Esophagus muscularis mucosa (tissue), 4 donors: ENCODE results near the gene LACTBL1. TPM values are rescaled to one million over a fixed set of nuclear protein-coding genes. Genes with fewer than 3 reads are reported as not detected.

Experiments used
- DNase-seq: peaks from one replicate; pipeline ENCODE4 v3.0.0-alpha.2; 2017; ENCODE audit errors: extremely low spot score
- H3K27ac ChIP-seq, 4 donors: fragments of 200-600 bp; sonication (generic); replicated peaks in 1 of 4; 1 replicate in 3 of 4; 2 replicates in 1 of 4; pipeline ENCODE4 v1.5.1; 2016 to 2019; ENCODE audit warnings: mild to moderate bottlenecking in 1 of 4
- H3K27me3 ChIP-seq, 4 donors: fragments of 200-600 bp; sonication (generic); one replicate each; pipeline versions ENCODE4 v1.5.1 to v1.6.0; 2016 to 2019
- H3K36me3 ChIP-seq, 4 donors: fragments of 200-600 bp; sonication (generic); one replicate each; pipeline ENCODE4 v1.5.1; 2016 to 2019
- H3K4me1 ChIP-seq, 4 donors: fragments of 200-600 bp; sonication (generic); one replicate each; pipeline ENCODE4 v1.5.1; 2016 to 2019
- H3K4me3 ChIP-seq, 4 donors: fragments of 200-600 bp; sonication (generic); 1 replicate in 2 of 4; 2 replicates in 2 of 4; pipeline ENCODE4 v1.5.1; 2016 to 2019; ENCODE audit warnings: mild to moderate bottlenecking in 4 of 4, moderate library complexity in 1 of 4
- H3K9me3 ChIP-seq, 4 donors: fragments of 200-600 bp; sonication (generic); 1 replicate in 3 of 4; 2 replicates in 1 of 4; pipeline ENCODE4 v1.5.1; 2016 to 2019
- EP300 ChIP-seq: sonication (generic); formaldehyde crosslinking; IDR thresholded peaks from one replicate; pipeline ENCODE4 v1.6.1; 2017; ENCODE audit warnings: antibody characterized with exemption
- POLR2A ChIP-seq: fragments of 450-650 bp; IDR thresholded peaks from one replicate; pipeline ENCODE4 v1.6.1; 2017; ENCODE audit warnings: antibody characterized with exemption, moderate library complexity, mild to moderate bottlenecking, low read depth
- POLR2AphosphoS5 ChIP-seq, 2 donors: sonication (generic); formaldehyde crosslinking; IDR thresholded peaks; one replicate each; pipeline ENCODE4 v1.6.1; 2017; ENCODE audit warnings: antibody characterized with exemption in 2 of 2
- WGBS: methylation state at CpG from one replicate; pipeline ENCODE4 v1.1.5; 2018; 5-methylcytosine and 5-hydroxymethylcytosine counted together
- intact Hi-C: fragments of 100-400 bp; cut with DNase I; formaldehyde crosslinking; loops from one replicate; pipeline ENCODE4 v1.15.1; 2023
- total RNA-seq, 4 donors: library from RNA; depleted of rRNA; stranded (reverse); fragments of >200 nt; gene quantifications; one replicate each; pipeline versions ENCODE4 v1.1.0 to v1.2.1, GENCODE V29; 2016
- TF ChIP-seq, protein P1 (sequence below), 3 experiments: fragments of 200-600 bp in 2 of 3; fragments of 450-650 bp in 1 of 3; sonication (generic) in 2 of 3; IDR thresholded peaks; one replicate each; pipeline ENCODE4 v1.5.1; 2017 to 2019; ENCODE audit warnings: antibody characterized with exemption in 3 of 3, mild to moderate bottlenecking in 2 of 3, moderate library complexity in 1 of 3

The LACTBL1 gene
- total RNA-seq, 4 donors from 2014 or later, result not detected

DNA sequence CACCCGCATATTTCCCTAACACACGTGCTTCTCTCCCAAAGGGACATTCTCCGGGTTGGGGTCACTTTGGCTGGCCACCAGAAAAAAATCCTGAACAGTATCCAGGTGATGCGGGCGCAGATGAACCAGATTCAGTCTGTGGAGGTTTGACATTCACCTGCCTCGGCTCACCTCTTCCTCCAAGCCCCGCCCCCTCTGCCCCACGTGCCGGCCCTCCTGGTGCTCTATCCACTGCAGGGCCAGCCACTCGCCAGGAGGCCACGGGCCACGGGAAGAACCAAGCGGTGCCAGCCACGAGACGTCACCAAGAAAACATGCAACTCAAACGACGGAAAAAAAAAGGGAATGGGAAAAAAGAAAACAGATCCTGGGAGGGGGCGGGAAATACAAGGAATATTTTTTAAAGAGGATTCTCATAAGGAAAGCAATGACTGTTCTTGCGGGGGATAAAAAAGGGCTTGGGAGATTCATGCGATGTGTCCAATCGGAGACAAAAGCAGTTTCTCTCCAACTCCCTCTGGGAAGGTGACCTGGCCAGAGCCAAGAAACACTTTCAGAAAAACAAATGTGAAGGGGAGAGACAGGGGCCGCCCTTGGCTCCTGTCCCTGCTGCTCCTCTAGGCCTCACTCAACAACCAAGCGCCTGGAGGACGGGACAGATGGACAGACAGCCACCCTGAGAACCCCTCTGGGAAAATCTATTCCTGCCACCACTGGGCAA is 59.1 kb downstream of the LACTBL1 start:
- no peak overlapping the region for H3K27ac ChIP-seq
- no peak overlapping the region for H3K4me3 ChIP-seq
- H3K4me1 ChIP-seq, result peaks cover 0 to 9% (median 0%) of the 10 kb centered on the region in 4 donors
- intact Hi-C loops, result no loop called here
- DNase-seq, result no peak
- TF ChIP-seq, protein P1, sequence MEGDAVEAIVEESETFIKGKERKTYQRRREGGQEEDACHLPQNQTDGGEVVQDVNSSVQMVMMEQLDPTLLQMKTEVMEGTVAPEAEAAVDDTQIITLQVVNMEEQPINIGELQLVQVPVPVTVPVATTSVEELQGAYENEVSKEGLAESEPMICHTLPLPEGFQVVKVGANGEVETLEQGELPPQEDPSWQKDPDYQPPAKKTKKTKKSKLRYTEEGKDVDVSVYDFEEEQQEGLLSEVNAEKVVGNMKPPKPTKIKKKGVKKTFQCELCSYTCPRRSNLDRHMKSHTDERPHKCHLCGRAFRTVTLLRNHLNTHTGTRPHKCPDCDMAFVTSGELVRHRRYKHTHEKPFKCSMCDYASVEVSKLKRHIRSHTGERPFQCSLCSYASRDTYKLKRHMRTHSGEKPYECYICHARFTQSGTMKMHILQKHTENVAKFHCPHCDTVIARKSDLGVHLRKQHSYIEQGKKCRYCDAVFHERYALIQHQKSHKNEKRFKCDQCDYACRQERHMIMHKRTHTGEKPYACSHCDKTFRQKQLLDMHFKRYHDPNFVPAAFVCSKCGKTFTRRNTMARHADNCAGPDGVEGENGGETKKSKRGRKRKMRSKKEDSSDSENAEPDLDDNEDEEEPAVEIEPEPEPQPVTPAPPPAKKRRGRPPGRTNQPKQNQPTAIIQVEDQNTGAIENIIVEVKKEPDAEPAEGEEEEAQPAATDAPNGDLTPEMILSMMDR (IDR thresholded peaks at IDR 0.05), result no peak
- no peak for TF ChIP-seq POLR2A
- H3K9me3 ChIP-seq, result no peaks in the 10 kb centered on the region
- peaks cover 0 to 43% (median 0%) of the 10 kb centered on the region in 4 donors for H3K27me3 ChIP-seq
- no peaks in the 10 kb centered on the region for H3K36me3 ChIP-seq
- WGBS, result 83% methylated on average over 24 of the region's 24 CpGs

DNA sequence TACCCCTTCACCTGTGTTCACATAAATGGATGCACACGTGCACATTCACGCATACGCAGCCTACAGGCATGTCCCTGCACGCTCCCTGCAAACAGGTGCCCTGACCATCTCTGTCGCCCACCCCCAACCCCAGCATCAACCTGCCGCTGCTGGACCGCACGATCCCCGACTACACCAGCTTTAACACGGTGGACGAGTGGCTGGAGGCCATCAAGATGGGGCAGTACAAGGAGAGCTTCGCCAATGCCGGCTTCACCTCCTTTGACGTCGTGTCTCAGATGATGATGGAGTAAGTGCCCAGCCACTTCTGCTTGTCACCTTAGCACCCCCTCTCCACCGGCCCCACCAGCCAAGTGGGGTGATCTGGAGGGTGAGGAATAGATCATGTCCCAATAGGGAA is 60.4 kb downstream of the LACTBL1 start:
- WGBS, result 91% methylated on average over 16 of the region's 16 CpGs
- TF ChIP-seq, protein P1 (IDR thresholded peaks at IDR 0.05), result no peak
- no peak for TF ChIP-seq POLR2A
- TF ChIP-seq POLR2AphosphoS5 (IDR thresholded peaks at IDR 0.05), result no peak
- no peak for TF ChIP-seq EP300

DNA sequence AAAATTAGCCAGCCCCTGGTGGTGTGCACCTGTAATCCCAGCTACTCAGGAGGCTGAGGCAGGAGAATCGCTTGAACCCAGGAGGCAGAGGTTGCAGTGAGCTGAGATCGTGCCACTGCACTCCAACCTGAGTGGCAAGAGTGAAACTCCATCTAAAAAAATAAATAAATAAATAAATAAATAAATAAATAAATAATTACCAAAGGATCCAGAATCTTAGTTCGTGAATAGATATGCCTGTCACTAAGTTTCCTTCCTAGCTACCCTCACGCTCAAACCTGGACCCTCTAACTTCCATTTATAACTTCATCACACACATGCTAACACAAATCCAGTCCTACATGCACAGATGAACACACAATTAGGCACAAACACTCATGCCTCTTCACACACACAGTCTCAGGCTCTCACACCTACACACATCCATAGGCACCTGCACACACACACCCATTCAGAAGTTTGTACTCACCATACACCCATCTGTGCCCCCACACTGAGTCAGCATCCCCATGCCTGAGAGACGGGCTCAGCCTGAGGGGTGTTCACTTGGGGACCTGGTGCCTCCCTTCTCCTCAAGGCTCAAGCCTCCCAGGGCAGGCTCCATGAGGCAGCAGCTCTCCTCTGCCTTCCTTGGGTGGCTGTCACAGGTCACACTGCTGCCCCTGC is 61.5 kb downstream of the LACTBL1 start:
- DNase-seq, result no peak
- no peak overlapping the region for H3K27ac ChIP-seq
- intact Hi-C loops, result no loop called here
- 92% methylated on average over 4 of the region's 5 CpGs for WGBS
- no peak for TF ChIP-seq POLR2A
- H3K9me3 ChIP-seq, result no peaks in the 10 kb centered on the region
- no peak overlapping the region for H3K4me3 ChIP-seq
- H3K4me1 ChIP-seq, result peaks cover 0 to 3% (median 0%) of the 10 kb centered on the region in 4 donors
- H3K36me3 ChIP-seq, result no peaks in the 10 kb centered on the region
- H3K27me3 ChIP-seq, result peaks cover 0 to 35% (median 0%) of the 10 kb centered on the region in 4 donors

More for the DNA sequence above, 60.4 kb downstream of the LACTBL1 start:
- H3K4me1 ChIP-seq, result peaks cover 0 to 9% (median 0%) of the 10 kb centered on the region in 4 donors
- DNase-seq, result no peak
- intact Hi-C loops, result no loop called here
- no peaks in the 10 kb centered on the region for H3K36me3 ChIP-seq
- H3K27ac ChIP-seq, result no peak overlapping the region
- H3K4me3 ChIP-seq, result no peak overlapping the region
- peaks cover 0 to 43% (median 0%) of the 10 kb centered on the region in 4 donors for H3K27me3 ChIP-seq
- no peaks in the 10 kb centered on the region for H3K9me3 ChIP-seq

DNA sequence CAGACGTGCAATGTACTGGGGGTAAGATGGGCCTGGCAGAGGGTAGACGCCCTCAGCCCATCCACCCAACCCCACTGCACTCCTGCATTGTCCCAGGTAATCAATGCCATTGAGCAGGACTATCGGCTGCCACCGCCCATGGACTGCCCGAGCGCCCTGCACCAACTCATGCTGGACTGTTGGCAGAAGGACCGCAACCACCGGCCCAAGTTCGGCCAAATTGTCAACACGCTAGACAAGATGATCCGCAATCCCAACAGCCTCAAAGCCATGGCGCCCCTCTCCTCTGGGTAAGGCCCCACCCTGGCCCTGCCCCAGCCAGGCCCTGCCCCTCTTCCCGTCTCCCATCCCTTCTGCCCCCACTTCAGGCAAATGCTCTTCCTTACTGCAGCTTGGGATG is 62.4 kb downstream of the LACTBL1 start:
- intact Hi-C loops, result no loop called here
- TF ChIP-seq POLR2A (no peak), POLR2AphosphoS5 (IDR thresholded peaks at IDR 0.05) (no peak), EP300 (no peak)
- TF ChIP-seq, protein P1 (IDR thresholded peaks at IDR 0.05), result no peak
- Histone ChIP-seq H3K27me3 (peaks cover 0 to 35% (median 0%) of the 10 kb centered on the region in 4 donors), H3K9me3 (no peaks in the 10 kb centered on the region), H3K4me1 (no peaks in the 10 kb centered on the region), H3K36me3 (no peaks in the 10 kb centered on the region), H3K27ac (no peak overlapping the region), H3K4me3 (no peak overlapping the region)
- 95% methylated on average over 12 of the region's 13 CpGs for WGBS
- DNase-seq, result no peak

DNA sequence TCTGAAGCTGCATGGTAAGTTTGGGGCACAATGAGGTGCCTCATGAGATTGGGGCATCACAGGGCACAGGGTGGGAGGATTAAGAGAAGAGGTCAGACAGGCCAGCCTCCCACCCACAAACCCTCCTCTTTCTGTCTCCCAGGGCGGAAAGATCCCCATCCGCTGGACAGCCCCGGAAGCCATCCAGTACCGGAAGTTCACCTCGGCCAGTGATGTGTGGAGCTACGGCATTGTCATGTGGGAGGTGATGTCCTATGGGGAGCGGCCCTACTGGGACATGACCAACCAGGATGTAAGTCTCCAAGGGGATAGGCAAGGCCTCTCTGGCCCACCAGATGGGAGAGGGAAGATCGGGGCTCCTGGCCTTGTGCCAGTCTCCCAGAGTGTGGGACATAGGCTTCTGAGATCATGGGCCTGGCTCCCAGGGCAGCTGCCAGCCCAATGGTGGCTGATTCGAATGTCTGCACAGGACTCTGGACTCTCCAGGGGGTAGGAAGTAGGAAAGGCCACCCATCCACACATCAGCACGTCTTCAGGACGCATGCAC is 63.7 kb downstream of the LACTBL1 start:
- 83% methylated on average over 2 of the region's 11 CpGs for WGBS

More for the DNA sequence above, 63.7 kb downstream of the LACTBL1 start:
- DNase-seq, result no peak
- no peak overlapping the region for H3K27ac ChIP-seq
- intact Hi-C loops, result no loop called here
- H3K27me3 ChIP-seq, result peaks cover 0 to 32% (median 0%) of the 10 kb centered on the region in 4 donors
- no peaks in the 10 kb centered on the region for H3K9me3 ChIP-seq
- no peak overlapping the region for H3K4me3 ChIP-seq
- TF ChIP-seq, protein P1 (IDR thresholded peaks at IDR 0.05), result no peak
- no peak for TF ChIP-seq EP300
- no peak for TF ChIP-seq POLR2AphosphoS5 (IDR thresholded peaks at IDR 0.05)
- H3K36me3 ChIP-seq, result no peaks in the 10 kb centered on the region
- H3K4me1 ChIP-seq, result no peaks in the 10 kb centered on the region
